ENCODE measurements around the gene SFTA2.

GRCh38 chr6:30917487-30917886 lies 14.5 kb downstream of the SFTA2 start:
- no peak for TF ChIP-seq CTCF (IDR thresholded peaks at IDR 0.05)
- no peak for TF ChIP-seq POLR2A (IDR thresholded peaks at IDR 0.05)

Measured in vagina (tissue), 2 donors.